Measurements from ENCODE around the gene CSF1R.

GRCh38 chr5:150085191-150085912 is 1.0 kb downstream of the CSF1R start:
- TF ChIP-seq CTCF (conservative IDR thresholded peaks at IDR 0.05 in 1 of 2, IDR thresholded peaks at IDR 0.05 in 1 of 2; ENCODE audit: extremely low read depth in 1 of 2, insufficient read depth in 1 of 2, low read depth in 1 of 2, low read length in 2 of 2) (no peak), EZH2 (IDR thresholded peaks at IDR 0.05; ENCODE audit: borderline replicate concordance, low read length) (no peak)
